Trophoblast cell (in vitro differentiated cells and primary cell): ENCODE data around the gene FAM117B.

Experiments used
- DNase-seq, 2 donors: peaks; one replicate each; pipeline ENCODE4 v3.0.0-alpha.2; 2016
- H2AFZ ChIP-seq: 2 replicates; pipeline ENCODE4 v1.6.1; 2013; ENCODE audit warnings: low read length, moderate library complexity, mild to moderate bottlenecking; ENCODE audit not compliant: insufficient read depth, poor library complexity
- H2AK5ac ChIP-seq: 2 replicates; pipeline ENCODE4 v1.6.1; 2013; ENCODE audit warnings: mild to moderate bottlenecking, low read length
- H2BK120ac ChIP-seq: 2 replicates; pipeline ENCODE4 v1.6.1; 2013; ENCODE audit warnings: low read length, mild to moderate bottlenecking, moderate library complexity; ENCODE audit not compliant: insufficient read depth, poor library complexity
- H2BK12ac ChIP-seq: 2 replicates; pipeline ENCODE4 v1.6.1; 2013; ENCODE audit warnings: mild to moderate bottlenecking, low read length, moderate library complexity
- H2BK5ac ChIP-seq: 2 replicates; pipeline ENCODE4 v1.6.1; 2013; ENCODE audit warnings: low read length, low read depth, moderate library complexity, mild to moderate bottlenecking; ENCODE audit not compliant: poor library complexity
- H3K14ac ChIP-seq: 2 replicates; pipeline ENCODE4 v1.6.1; 2013; ENCODE audit warnings: mild to moderate bottlenecking, low read length
- H3K18ac ChIP-seq: 2 replicates; pipeline ENCODE4 v1.6.1; 2013; ENCODE audit warnings: mild to moderate bottlenecking, low read length
- H3K23ac ChIP-seq: 2 replicates; pipeline ENCODE4 v1.6.1; 2013; ENCODE audit warnings: low read length
- H3K27ac ChIP-seq: 2 replicates; pipeline ENCODE4 v1.5.1; 2013; ENCODE audit warnings: low read depth, mild to moderate bottlenecking, inconsistent platforms, low read length, moderate library complexity
- H3K27me3 ChIP-seq: 2 replicates; pipeline ENCODE4 v1.6.1; 2013; ENCODE audit warnings: inconsistent platforms, mild to moderate bottlenecking, low read length, moderate library complexity; ENCODE audit not compliant: insufficient read depth
- H3K36me3 ChIP-seq, 2 experiments: 1 replicate in 1 of 2; 2 replicates in 1 of 2; pipeline ENCODE4 v1.6.1; 2013; ENCODE audit warnings: low read length in 2 of 2, mild to moderate bottlenecking in 2 of 2, moderate library complexity in 1 of 2; ENCODE audit not compliant: insufficient read depth in 2 of 2, control insufficient read depth in 1 of 2
- H3K4ac ChIP-seq: 2 replicates; pipeline ENCODE4 v1.6.1; 2013; ENCODE audit warnings: low read depth, mild to moderate bottlenecking, low read length, moderate library complexity
- H3K4me1 ChIP-seq, 2 experiments: 1 replicate in 1 of 2; 2 replicates in 1 of 2; pipeline ENCODE4 v1.6.1; 2013; ENCODE audit warnings: low read length in 2 of 2, mild to moderate bottlenecking in 2 of 2, moderate library complexity in 1 of 2; ENCODE audit not compliant: insufficient read depth in 2 of 2, control insufficient read depth in 1 of 2
- H3K4me2 ChIP-seq: 2 replicates; pipeline ENCODE4 v1.6.1; 2013; ENCODE audit warnings: inconsistent platforms, mild to moderate bottlenecking, low read length, moderate library complexity
- H3K4me3 ChIP-seq: 2 replicates; pipeline ENCODE4 v1.5.1; 2013; ENCODE audit warnings: mild to moderate bottlenecking, low read depth, low read length, inconsistent platforms
- H3K79me1 ChIP-seq: one replicate; pipeline ENCODE4 v1.6.1; 2013; ENCODE audit warnings: low read length
- H3K79me2 ChIP-seq: 2 replicates; pipeline ENCODE4 v1.6.1; 2013; ENCODE audit warnings: low read length, mild to moderate bottlenecking; ENCODE audit not compliant: control insufficient read depth, insufficient read depth, poor library complexity
- H3K9ac ChIP-seq: 2 replicates; pipeline ENCODE4 v1.6.1; 2013; ENCODE audit warnings: mild to moderate bottlenecking, low read length
- H3K9me3 ChIP-seq: 2 replicates; pipeline ENCODE4 v1.6.1; 2013; ENCODE audit warnings: low read depth, mild to moderate bottlenecking, control low read depth, inconsistent platforms, low read length; ENCODE audit not compliant: insufficient read depth
- H4K12ac ChIP-seq: 2 replicates; pipeline ENCODE4 v1.6.1; 2013; ENCODE audit warnings: low read depth, mild to moderate bottlenecking, low read length, moderate library complexity
- H4K8ac ChIP-seq: 2 replicates; pipeline ENCODE4 v1.6.1; 2013; ENCODE audit warnings: low read depth, mild to moderate bottlenecking, low read length, moderate library complexity
- H4K91ac ChIP-seq: one replicate; pipeline ENCODE4 v1.6.1; 2013; ENCODE audit warnings: low read depth, mild to moderate bottlenecking, low read length, moderate library complexity
- WGBS: extraction: QIAGEN DNeasy Blood & Tissue Kit; methylation state at CpG from one replicate; pipeline ENCODE4 v1.1.7; 2013; ENCODE audit warnings: missing lambda C conversion rate; ENCODE audit not compliant: insufficient read length, insufficient coverage; ENCODE audit errors: extremely low coverage; 5-methylcytosine and 5-hydroxymethylcytosine counted together

FAM117B gene

DNA sequence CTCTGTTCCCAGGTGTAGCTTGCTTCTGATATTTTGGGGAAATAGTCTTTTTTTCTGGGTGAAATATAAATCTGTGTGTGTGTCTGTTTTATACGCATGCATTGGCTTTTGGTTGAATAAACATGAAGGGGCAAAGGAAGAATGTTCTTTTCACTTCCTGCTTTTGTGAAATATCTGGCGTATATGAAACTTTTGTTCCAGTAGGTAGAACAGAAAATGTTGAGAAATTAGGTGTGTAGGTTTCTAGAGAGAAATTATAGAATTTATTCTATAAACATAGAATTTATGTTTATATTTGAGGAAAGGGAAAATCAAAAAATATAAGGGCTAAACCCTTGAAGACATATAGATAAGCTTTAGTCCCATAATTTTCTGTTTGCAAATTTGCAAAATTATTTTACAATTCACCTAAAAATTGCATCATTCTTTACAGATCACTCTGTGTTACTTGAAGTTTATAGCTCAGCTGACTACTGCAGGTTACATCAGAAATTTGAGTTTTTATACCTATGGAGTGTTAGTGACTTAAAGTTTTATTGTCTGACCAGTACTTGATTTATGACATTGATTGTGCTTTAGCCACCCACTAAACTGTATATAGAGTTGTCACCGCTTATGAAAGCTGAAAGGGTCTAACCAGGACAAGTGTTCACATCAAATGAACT lies 116.1 kb downstream of the FAM117B start:
- Histone ChIP-seq H3K36me3 (no peaks in the 10 kb centered on the region), H2BK12ac (no peak overlapping the region), H4K12ac (no peak overlapping the region), H3K9me3 (no peaks in the 10 kb centered on the region), H3K9ac (no peak overlapping the region), H3K27ac (no peak overlapping the region), H2AFZ (no peak overlapping the region), H3K4me2 (no peak overlapping the region), H3K14ac (no peak overlapping the region), H2BK5ac (no peak overlapping the region), H4K91ac (no peak overlapping the region), H3K79me2 (no peaks in the 10 kb centered on the region), H3K4ac (no peak overlapping the region), H2BK120ac (no peak overlapping the region), H3K4me1 (no peaks in the 10 kb centered on the region), H3K23ac (no peak overlapping the region), H2AK5ac (no peak overlapping the region), H3K4me3 (no peak overlapping the region), H3K79me1 (no peaks in the 10 kb centered on the region), H3K18ac (no peak overlapping the region), H3K27me3 (no peaks in the 10 kb centered on the region), H4K8ac (no peak overlapping the region)
- DNase-seq: no peak
- WGBS: no CpG with 5 or more reads among the region's 3 CpGs

DNA sequence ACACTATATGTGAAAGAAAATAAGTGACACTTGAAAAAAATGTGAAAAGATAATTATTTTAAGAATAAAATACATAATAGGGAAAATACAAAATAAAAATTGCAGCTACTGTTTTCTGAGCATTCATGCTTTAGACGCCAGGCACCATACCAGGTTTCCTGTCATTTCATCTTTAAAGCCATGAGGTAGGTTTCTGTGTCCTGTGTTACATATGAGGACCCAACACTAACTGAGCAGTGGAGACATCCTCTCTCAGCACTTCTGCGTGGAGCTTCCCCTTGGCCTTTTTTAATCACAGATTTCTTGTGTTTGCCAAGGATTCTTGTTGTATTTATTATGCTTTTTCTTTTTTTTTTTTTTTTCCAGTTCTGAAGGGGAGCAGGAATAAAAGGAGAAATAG lies 117.3 kb downstream of the FAM117B start:
- Histone ChIP-seq H2BK12ac (no peak overlapping the region), H3K18ac (no peak overlapping the region)

DNA sequence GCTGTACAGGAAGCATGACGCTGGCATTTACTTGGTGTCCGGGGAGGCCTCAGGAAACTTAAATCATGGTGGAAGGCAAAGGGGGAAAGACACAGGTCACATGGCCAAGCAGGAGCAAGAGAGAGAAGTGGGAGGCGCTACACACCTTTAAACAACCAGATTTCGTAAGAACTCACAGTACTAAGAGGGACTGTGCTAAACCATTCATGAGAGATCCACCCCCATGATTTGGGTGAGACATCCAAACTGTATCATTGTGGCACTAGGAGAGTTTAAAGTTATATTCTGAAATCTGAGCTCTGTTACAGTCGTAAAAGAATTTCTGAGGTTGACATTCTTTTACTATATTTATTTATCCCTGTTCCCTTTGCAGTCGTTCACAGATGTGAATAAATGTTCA lies 120.2 kb downstream of the FAM117B start:
- no peak overlapping the region for H2BK120ac ChIP-seq
- no peaks in the 10 kb centered on the region for H3K79me1 ChIP-seq
- H2BK12ac ChIP-seq: no peak overlapping the region
- no peaks in the 10 kb centered on the region for H3K27me3 ChIP-seq
- no peak overlapping the region for H2AFZ ChIP-seq
- H3K4me3 ChIP-seq: no peak overlapping the region
- no peak overlapping the region for H2AK5ac ChIP-seq
- H4K91ac ChIP-seq: no peak overlapping the region
- H2BK5ac ChIP-seq: no peak overlapping the region
- no peak overlapping the region for H3K23ac ChIP-seq
- DNase-seq: no peak
- no peak overlapping the region for H3K18ac ChIP-seq
- peaks cover 0 to 6% of the 10 kb centered on the region in 2 experiments for H3K4me1 ChIP-seq
- no peak overlapping the region for H3K14ac ChIP-seq
- H3K36me3 ChIP-seq: no peaks in the 10 kb centered on the region
- no peak overlapping the region for H3K4ac ChIP-seq
- no peak overlapping the region for H4K12ac ChIP-seq
- no peak overlapping the region for H4K8ac ChIP-seq
- H3K9ac ChIP-seq: no peak overlapping the region
- H3K79me2 ChIP-seq: no peaks in the 10 kb centered on the region
- no peak overlapping the region for H3K27ac ChIP-seq
- H3K4me2 ChIP-seq: no peak overlapping the region
- WGBS: no CpG with 5 or more reads among the region's 6 CpGs
- H3K9me3 ChIP-seq: no peaks in the 10 kb centered on the region

More for the DNA sequence above, 117.3 kb downstream of the FAM117B start:
- no peaks in the 10 kb centered on the region for H3K27me3 ChIP-seq
- no peaks in the 10 kb centered on the region for H3K79me2 ChIP-seq
- no peak overlapping the region for H2AFZ ChIP-seq
- no peak overlapping the region for H3K9ac ChIP-seq
- H2BK5ac ChIP-seq: no peak overlapping the region
- H3K4me3 ChIP-seq: no peak overlapping the region
- no CpG with 5 or more reads among the region's 2 CpGs for WGBS
- no peaks in the 10 kb centered on the region for H3K36me3 ChIP-seq
- H3K4ac ChIP-seq: no peak overlapping the region
- no peak overlapping the region for H3K27ac ChIP-seq
- H4K91ac ChIP-seq: no peak overlapping the region
- no peak for DNase-seq
- no peaks in the 10 kb centered on the region for H3K79me1 ChIP-seq
- H3K23ac ChIP-seq: no peak overlapping the region
- no peak overlapping the region for H4K8ac ChIP-seq
- no peak overlapping the region for H4K12ac ChIP-seq
- H3K4me1 ChIP-seq: peaks cover 0 to under 1% of the 10 kb centered on the region in 2 experiments
- no peak overlapping the region for H3K4me2 ChIP-seq
- H3K14ac ChIP-seq: no peak overlapping the region
- H2BK120ac ChIP-seq: no peak overlapping the region
- H2AK5ac ChIP-seq: no peak overlapping the region
- H3K9me3 ChIP-seq: no peaks in the 10 kb centered on the region

DNA sequence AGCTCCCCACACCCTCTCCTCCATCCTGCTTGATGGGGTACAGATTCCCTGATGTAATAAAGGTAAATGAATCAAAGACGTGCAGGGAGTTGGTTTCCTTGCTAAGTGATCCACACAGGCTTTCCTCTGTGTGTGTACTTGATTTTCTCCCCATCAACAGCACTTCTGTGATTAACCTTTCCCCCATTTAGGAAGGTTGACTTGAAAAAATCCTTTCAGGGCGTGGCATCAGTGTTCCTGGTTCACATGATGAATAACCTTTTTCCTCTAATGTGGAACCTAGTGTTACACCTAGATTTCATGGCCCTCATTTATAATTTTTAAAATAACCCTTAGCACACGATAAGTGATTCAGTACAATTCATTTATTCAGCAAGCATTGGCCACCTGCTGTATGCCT lies 121.8 kb downstream of the FAM117B start:
- Histone ChIP-seq H2BK12ac (no peak overlapping the region), H3K27me3 (no peaks in the 10 kb centered on the region), H2BK120ac (no peak overlapping the region)

More for the DNA sequence above, 121.8 kb downstream of the FAM117B start:
- Histone ChIP-seq H3K4me3 (no peak overlapping the region), H4K91ac (no peak overlapping the region), H3K9ac (no peak overlapping the region), H3K18ac (no peak overlapping the region), H2BK5ac (no peak overlapping the region), H2AK5ac (no peak overlapping the region), H3K79me1 (no peaks in the 10 kb centered on the region), H4K12ac (no peak overlapping the region), H3K4me2 (no peak overlapping the region), H3K14ac (no peak overlapping the region), H4K8ac (no peak overlapping the region), H3K9me3 (no peaks in the 10 kb centered on the region), H3K79me2 (no peaks in the 10 kb centered on the region), H3K4ac (no peak overlapping the region), H3K36me3 (no peaks in the 10 kb centered on the region), H3K27ac (no peak overlapping the region), H2AFZ (no peak overlapping the region), H3K23ac (no peak overlapping the region), H3K4me1 (peaks cover 0 to 6% of the 10 kb centered on the region in 2 experiments)
- DNase-seq: no peak
- no CpG with 5 or more reads among the region's 3 CpGs for WGBS
